ENCODE data around the gene GGPS1. TPM values are rescaled to one million over a fixed set of nuclear protein-coding genes. Genes with fewer than 3 reads are reported as not detected.

GGPS1 gene
- polyA plus RNA-seq, 1 donor from 2014 or later: 71.9 TPM

GRCh38 chr1:235290740-235291502 is 37.4 kb upstream of the GGPS1 start:
- no peak overlapping the region for H3K4me3 ChIP-seq (ENCODE audit: low read length)
- no peak overlapping the region for H2AFZ ChIP-seq (ENCODE audit: low read depth, low read length)
- H3K79me2 ChIP-seq (replicated peaks; ENCODE audit: insufficient read depth, low read length): peaks cover 96% of the 10 kb centered on the region
- TF ChIP-seq RAD21 (conservative IDR thresholded peaks at IDR 0.05): no peak
- TF ChIP-seq TAF1 (IDR thresholded peaks at IDR 0.05; ENCODE audit: low read depth): no peak
- no peak for TF ChIP-seq MXI1 (conservative IDR thresholded peaks at IDR 0.05; ENCODE audit: poor library complexity, severe bottlenecking)
- TF ChIP-seq, protein P1, sequence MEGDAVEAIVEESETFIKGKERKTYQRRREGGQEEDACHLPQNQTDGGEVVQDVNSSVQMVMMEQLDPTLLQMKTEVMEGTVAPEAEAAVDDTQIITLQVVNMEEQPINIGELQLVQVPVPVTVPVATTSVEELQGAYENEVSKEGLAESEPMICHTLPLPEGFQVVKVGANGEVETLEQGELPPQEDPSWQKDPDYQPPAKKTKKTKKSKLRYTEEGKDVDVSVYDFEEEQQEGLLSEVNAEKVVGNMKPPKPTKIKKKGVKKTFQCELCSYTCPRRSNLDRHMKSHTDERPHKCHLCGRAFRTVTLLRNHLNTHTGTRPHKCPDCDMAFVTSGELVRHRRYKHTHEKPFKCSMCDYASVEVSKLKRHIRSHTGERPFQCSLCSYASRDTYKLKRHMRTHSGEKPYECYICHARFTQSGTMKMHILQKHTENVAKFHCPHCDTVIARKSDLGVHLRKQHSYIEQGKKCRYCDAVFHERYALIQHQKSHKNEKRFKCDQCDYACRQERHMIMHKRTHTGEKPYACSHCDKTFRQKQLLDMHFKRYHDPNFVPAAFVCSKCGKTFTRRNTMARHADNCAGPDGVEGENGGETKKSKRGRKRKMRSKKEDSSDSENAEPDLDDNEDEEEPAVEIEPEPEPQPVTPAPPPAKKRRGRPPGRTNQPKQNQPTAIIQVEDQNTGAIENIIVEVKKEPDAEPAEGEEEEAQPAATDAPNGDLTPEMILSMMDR (IDR thresholded peaks at IDR 0.05; ENCODE audit: poor library complexity, severe bottlenecking): no peak
- no peak for TF ChIP-seq EZH2 (IDR thresholded peaks at IDR 0.05; ENCODE audit: borderline replicate concordance, insufficient read depth, low read length, poor library complexity, severe bottlenecking)
- TF ChIP-seq SMC3 (conservative IDR thresholded peaks at IDR 0.05; ENCODE audit: poor library complexity): no peak
- TF ChIP-seq, protein P2, sequence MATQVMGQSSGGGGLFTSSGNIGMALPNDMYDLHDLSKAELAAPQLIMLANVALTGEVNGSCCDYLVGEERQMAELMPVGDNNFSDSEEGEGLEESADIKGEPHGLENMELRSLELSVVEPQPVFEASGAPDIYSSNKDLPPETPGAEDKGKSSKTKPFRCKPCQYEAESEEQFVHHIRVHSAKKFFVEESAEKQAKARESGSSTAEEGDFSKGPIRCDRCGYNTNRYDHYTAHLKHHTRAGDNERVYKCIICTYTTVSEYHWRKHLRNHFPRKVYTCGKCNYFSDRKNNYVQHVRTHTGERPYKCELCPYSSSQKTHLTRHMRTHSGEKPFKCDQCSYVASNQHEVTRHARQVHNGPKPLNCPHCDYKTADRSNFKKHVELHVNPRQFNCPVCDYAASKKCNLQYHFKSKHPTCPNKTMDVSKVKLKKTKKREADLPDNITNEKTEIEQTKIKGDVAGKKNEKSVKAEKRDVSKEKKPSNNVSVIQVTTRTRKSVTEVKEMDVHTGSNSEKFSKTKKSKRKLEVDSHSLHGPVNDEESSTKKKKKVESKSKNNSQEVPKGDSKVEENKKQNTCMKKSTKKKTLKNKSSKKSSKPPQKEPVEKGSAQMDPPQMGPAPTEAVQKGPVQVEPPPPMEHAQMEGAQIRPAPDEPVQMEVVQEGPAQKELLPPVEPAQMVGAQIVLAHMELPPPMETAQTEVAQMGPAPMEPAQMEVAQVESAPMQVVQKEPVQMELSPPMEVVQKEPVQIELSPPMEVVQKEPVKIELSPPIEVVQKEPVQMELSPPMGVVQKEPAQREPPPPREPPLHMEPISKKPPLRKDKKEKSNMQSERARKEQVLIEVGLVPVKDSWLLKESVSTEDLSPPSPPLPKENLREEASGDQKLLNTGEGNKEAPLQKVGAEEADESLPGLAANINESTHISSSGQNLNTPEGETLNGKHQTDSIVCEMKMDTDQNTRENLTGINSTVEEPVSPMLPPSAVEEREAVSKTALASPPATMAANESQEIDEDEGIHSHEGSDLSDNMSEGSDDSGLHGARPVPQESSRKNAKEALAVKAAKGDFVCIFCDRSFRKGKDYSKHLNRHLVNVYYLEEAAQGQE (IDR thresholded peaks at IDR 0.05; ENCODE audit: borderline replicate concordance): no peak
- TF ChIP-seq POLR2AphosphoS5 (IDR thresholded peaks at IDR 0.05): no peak
- TF ChIP-seq EP300 (conservative IDR thresholded peaks at IDR 0.05; ENCODE audit: poor library complexity, severe bottlenecking): no peak
- H3K9me2 ChIP-seq (ENCODE audit: insufficient read depth, low read length): no peaks in the 10 kb centered on the region
- H3K9me3 ChIP-seq (ENCODE audit: low read length): peaks cover 3% of the 10 kb centered on the region
- H3K36me3 ChIP-seq (ENCODE audit: insufficient read depth, low read length): no peaks in the 10 kb centered on the region
- no peak overlapping the region for H3K4me2 ChIP-seq (ENCODE audit: low read length)
- H3F3A ChIP-seq (ENCODE audit: insufficient read depth, low read length, poor library complexity, severe bottlenecking): peaks cover 3% of the 10 kb centered on the region
- no peaks in the 10 kb centered on the region for H3K27me3 ChIP-seq (ENCODE audit: insufficient read depth, low read depth, low read length)
- H4K20me1 ChIP-seq (ENCODE audit: insufficient read depth): peaks cover 6% of the 10 kb centered on the region
- H3K9ac ChIP-seq (ENCODE audit: low read length): no peak overlapping the region
- no peak overlapping the region for H3K27ac ChIP-seq (ENCODE audit: low read length)

GRCh38 chr1:235291599-235292091 is 36.7 kb upstream of the GGPS1 start:
- no peak overlapping the region for H3K9ac ChIP-seq (ENCODE audit: low read length)
- H3K27me3 ChIP-seq (ENCODE audit: insufficient read depth, low read depth, low read length): no peaks in the 10 kb centered on the region
- peaks cover 3% of the 10 kb centered on the region for H3K9me3 ChIP-seq (ENCODE audit: low read length)
- no peak overlapping the region for H3K4me3 ChIP-seq (ENCODE audit: low read length)
- H4K20me1 ChIP-seq (ENCODE audit: insufficient read depth): peaks cover 6% of the 10 kb centered on the region
- no peak overlapping the region for H3K4me2 ChIP-seq (ENCODE audit: low read length)
- H3K36me3 ChIP-seq (ENCODE audit: insufficient read depth, low read length): no peaks in the 10 kb centered on the region
- peaks cover 3% of the 10 kb centered on the region for H3F3A ChIP-seq (ENCODE audit: insufficient read depth, low read length, poor library complexity, severe bottlenecking)
- H3K27ac ChIP-seq (ENCODE audit: low read length): no peak overlapping the region
- H3K9me2 ChIP-seq (ENCODE audit: insufficient read depth, low read length): no peaks in the 10 kb centered on the region
- TF ChIP-seq EZH2 (IDR thresholded peaks at IDR 0.05; ENCODE audit: borderline replicate concordance, insufficient read depth, low read length, poor library complexity, severe bottlenecking) (no peak), RAD21 (conservative IDR thresholded peaks at IDR 0.05) (no peak), TAF1 (IDR thresholded peaks at IDR 0.05; ENCODE audit: low read depth) (no peak), MXI1 (conservative IDR thresholded peaks at IDR 0.05; ENCODE audit: poor library complexity, severe bottlenecking) (no peak)
- TF ChIP-seq, protein P1 (IDR thresholded peaks at IDR 0.05; ENCODE audit: poor library complexity, severe bottlenecking): no peak
- peaks cover 95% of the 10 kb centered on the region for H3K79me2 ChIP-seq (replicated peaks; ENCODE audit: insufficient read depth, low read length)
- H2AFZ ChIP-seq (ENCODE audit: low read depth, low read length): no peak overlapping the region
